ENCODE measurements around the gene SFRP5. TPM values are rescaled to one million over a fixed set of nuclear protein-coding genes. Genes with fewer than 3 reads are reported as not detected.

SFRP5 gene
- total and polyA plus RNA-seq, 2 of the 13 experiments (the other 11 are each of a cell fraction or from before 2014, with no cell fraction given): 0.32 to 1.7 TPM

DNA sequence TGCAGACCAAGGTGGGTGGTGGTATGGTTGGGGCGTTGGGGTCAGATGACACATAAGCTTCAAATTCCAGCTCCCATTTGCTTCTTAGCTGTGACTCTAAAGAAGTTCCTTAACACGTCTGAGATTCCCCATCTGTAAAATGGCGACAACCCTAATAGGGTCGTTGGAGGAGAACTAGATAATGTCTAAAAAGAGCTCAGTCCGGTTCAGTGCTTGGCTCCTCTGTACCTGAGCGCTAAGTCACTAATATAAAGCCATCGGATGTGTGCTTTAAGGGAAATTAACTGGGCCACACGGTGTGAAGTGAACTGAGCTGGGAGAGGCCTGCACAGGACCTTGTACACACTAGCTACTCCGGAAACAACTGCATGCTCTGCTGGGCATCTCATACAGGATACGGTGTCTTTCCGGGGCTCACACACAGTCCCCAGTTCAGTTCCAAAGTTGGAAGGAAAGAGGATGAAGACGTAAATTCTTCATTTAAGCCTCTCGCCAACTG, 35.3 kb downstream of the SFRP5 start (continued):
- TF ChIP-seq, protein P1, sequence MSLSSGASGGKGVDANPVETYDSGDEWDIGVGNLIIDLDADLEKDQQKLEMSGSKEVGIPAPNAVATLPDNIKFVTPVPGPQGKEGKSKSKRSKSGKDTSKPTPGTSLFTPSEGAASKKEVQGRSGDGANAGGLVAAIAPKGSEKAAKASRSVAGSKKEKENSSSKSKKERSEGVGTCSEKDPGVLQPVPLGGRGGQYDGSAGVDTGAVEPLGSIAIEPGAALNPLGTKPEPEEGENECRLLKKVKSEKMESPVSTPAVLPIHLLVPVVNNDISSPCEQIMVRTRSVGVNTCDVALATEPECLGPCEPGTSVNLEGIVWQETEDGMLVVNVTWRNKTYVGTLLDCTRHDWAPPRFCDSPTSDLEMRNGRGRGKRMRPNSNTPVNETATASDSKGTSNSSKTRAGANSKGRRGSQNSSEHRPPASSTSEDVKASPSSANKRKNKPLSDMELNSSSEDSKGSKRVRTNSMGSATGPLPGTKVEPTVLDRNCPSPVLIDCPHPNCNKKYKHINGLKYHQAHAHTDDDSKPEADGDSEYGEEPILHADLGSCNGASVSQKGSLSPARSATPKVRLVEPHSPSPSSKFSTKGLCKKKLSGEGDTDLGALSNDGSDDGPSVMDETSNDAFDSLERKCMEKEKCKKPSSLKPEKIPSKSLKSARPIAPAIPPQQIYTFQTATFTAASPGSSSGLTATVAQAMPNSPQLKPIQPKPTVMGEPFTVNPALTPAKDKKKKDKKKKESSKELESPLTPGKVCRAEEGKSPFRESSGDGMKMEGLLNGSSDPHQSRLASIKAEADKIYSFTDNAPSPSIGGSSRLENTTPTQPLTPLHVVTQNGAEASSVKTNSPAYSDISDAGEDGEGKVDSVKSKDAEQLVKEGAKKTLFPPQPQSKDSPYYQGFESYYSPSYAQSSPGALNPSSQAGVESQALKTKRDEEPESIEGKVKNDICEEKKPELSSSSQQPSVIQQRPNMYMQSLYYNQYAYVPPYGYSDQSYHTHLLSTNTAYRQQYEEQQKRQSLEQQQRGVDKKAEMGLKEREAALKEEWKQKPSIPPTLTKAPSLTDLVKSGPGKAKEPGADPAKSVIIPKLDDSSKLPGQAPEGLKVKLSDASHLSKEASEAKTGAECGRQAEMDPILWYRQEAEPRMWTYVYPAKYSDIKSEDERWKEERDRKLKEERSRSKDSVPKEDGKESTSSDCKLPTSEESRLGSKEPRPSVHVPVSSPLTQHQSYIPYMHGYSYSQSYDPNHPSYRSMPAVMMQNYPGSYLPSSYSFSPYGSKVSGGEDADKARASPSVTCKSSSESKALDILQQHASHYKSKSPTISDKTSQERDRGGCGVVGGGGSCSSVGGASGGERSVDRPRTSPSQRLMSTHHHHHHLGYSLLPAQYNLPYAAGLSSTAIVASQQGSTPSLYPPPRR (CRISPR knock-in tag; IDR thresholded peaks at IDR 0.05; ENCODE audit: borderline replicate concordance): no peak
- TF ChIP-seq ZNF367 (CRISPR knock-in tag; IDR thresholded peaks at IDR 0.05; ENCODE audit: borderline replicate concordance): no peak
- TF ChIP-seq, protein P2, sequence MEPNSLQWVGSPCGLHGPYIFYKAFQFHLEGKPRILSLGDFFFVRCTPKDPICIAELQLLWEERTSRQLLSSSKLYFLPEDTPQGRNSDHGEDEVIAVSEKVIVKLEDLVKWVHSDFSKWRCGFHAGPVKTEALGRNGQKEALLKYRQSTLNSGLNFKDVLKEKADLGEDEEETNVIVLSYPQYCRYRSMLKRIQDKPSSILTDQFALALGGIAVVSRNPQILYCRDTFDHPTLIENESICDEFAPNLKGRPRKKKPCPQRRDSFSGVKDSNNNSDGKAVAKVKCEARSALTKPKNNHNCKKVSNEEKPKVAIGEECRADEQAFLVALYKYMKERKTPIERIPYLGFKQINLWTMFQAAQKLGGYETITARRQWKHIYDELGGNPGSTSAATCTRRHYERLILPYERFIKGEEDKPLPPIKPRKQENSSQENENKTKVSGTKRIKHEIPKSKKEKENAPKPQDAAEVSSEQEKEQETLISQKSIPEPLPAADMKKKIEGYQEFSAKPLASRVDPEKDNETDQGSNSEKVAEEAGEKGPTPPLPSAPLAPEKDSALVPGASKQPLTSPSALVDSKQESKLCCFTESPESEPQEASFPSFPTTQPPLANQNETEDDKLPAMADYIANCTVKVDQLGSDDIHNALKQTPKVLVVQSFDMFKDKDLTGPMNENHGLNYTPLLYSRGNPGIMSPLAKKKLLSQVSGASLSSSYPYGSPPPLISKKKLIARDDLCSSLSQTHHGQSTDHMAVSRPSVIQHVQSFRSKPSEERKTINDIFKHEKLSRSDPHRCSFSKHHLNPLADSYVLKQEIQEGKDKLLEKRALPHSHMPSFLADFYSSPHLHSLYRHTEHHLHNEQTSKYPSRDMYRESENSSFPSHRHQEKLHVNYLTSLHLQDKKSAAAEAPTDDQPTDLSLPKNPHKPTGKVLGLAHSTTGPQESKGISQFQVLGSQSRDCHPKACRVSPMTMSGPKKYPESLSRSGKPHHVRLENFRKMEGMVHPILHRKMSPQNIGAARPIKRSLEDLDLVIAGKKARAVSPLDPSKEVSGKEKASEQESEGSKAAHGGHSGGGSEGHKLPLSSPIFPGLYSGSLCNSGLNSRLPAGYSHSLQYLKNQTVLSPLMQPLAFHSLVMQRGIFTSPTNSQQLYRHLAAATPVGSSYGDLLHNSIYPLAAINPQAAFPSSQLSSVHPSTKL (CRISPR knock-in tag; IDR thresholded peaks at IDR 0.05): no peak
- TF ChIP-seq ZNF790 (CRISPR knock-in tag; IDR thresholded peaks at IDR 0.05; ENCODE audit: borderline replicate concordance): 0 out of 2 replicates have a peak, but pooled peaks have one; percentile 53
- TF ChIP-seq FOXO1 (CRISPR knock-in tag; IDR thresholded peaks at IDR 0.05): no peak
- TF ChIP-seq MIER2 (CRISPR knock-in tag; IDR thresholded peaks at IDR 0.05): no peak
- TF ChIP-seq ZSCAN20 (CRISPR knock-in tag; IDR thresholded peaks at IDR 0.05; ENCODE audit: borderline replicate concordance): no peak
- 0 out of 2 replicates have a peak, but pooled peaks have one; percentile 7 for TF ChIP-seq ZNF674 (CRISPR knock-in tag; IDR thresholded peaks at IDR 0.05; ENCODE audit: low read depth)
- TF ChIP-seq BCLAF1 (IDR thresholded peaks at IDR 0.05): no peak
- TF ChIP-seq ZNF678 (CRISPR knock-in tag; IDR thresholded peaks at IDR 0.05): no peak
- TF ChIP-seq, protein P3, sequence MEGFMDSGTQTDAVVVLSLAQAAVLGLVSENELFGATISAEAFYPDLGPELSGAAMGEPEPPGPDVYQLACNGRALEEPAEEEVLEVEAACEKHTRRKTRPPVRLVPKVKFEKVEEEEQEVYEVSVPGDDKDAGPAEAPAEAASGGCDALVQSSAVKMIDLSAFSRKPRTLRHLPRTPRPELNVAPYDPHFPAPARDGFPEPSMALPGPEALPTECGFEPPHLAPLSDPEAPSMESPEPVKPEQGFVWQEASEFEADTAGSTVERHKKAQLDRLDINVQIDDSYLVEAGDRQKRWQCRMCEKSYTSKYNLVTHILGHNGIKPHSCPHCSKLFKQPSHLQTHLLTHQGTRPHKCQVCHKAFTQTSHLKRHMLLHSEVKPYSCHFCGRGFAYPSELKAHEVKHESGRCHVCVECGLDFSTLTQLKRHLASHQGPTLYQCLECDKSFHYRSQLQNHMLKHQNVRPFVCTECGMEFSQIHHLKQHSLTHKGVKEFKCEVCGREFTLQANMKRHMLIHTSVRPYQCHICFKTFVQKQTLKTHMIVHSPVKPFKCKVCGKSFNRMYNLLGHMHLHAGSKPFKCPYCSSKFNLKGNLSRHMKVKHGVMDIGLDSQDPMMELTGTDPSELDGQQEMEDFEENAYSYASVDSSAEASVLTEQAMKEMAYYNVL (CRISPR knock-in tag; IDR thresholded peaks at IDR 0.05; ENCODE audit: borderline replicate concordance): no peak
